CD4-positive, alpha-beta T cell treated with Interleukin-17A for 4 hours (primary cell): Measurements from ENCODE around the gene RNF43.

Source experiments
- DNase-seq: peaks from one replicate; pipeline ENCODE4 v3.0.0-alpha.2; 2020; ENCODE audit warnings: mixed read lengths

RNF43 gene

GRCh38 chr17:58380207-58381123 is 36.9 kb downstream of the RNF43 start:
- DNase-seq = no peak

GRCh38 chr17:58379511-58379824 is 37.9 kb downstream of the RNF43 start:
- DNase-seq = no peak

- DNase-seq = peak; percentile 50
Measured at GRCh38 chr17:58378733-58379510, 38.4 kb downstream of the RNF43 start.

- no peak for DNase-seq
Measured at GRCh38 chr17:58377661-58378060, 39.7 kb downstream of the RNF43 start.

GRCh38 chr17:58377093-58377601 is 40.2 kb downstream of the RNF43 start:
- no peak for DNase-seq

GRCh38 chr17:58376472-58377000 is 40.8 kb downstream of the RNF43 start:
- DNase-seq = no peak

GRCh38 chr17:58375811-58376210 is 41.5 kb downstream of the RNF43 start:
- DNase-seq = no peak

- DNase-seq = no peak
Measured at GRCh38 chr17:58375256-58375655, 42.1 kb downstream of the RNF43 start.

GRCh38 chr17:58373923-58374322 is 43.4 kb downstream of the RNF43 start:
- DNase-seq = no peak

GRCh38 chr17:58373003-58373402 is 44.3 kb downstream of the RNF43 start:
- DNase-seq = no peak

- no peak for DNase-seq
Measured at GRCh38 chr17:58371300-58371950, 45.9 kb downstream of the RNF43 start.

GRCh38 chr17:58370716-58371115 is 46.6 kb downstream of the RNF43 start:
- DNase-seq = no peak

GRCh38 chr17:58370309-58370708 is 47.0 kb downstream of the RNF43 start:
- DNase-seq = no peak

- DNase-seq = no peak
Measured at GRCh38 chr17:58369214-58370031, 47.9 kb downstream of the RNF43 start.

- DNase-seq = no peak
Measured at GRCh38 chr17:58368860-58369213, 48.5 kb downstream of the RNF43 start.
